Measurements from ENCODE around the gene C9orf72.

DNA sequence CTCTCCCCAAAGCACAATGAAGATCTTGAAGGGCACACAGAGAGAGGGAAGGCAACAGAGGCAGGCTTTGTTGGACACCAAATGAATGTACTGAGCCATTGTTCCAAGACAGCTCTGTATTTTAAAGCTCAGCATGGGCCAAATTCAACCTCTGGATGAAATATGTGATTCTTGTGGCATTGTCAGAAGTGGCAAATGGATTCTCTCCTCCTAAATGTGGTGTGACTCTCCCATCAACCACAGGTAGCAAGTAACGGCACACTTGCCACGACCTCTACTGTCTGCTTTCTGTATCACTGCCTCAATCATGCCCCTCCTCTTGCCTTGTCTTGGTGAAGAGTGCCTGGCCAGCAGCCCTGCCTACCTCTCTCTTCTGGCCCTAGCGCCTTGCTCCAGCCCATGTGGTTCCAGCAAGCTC is 37.6 kb downstream of the C9orf72 start:
- no peak for TF ChIP-seq POLR2A (IDR thresholded peaks at IDR 0.05; ENCODE audit: control extremely low read depth in 1 of 2, low read depth in 2 of 2, low read length in 2 of 2)
- TF ChIP-seq, protein P1, sequence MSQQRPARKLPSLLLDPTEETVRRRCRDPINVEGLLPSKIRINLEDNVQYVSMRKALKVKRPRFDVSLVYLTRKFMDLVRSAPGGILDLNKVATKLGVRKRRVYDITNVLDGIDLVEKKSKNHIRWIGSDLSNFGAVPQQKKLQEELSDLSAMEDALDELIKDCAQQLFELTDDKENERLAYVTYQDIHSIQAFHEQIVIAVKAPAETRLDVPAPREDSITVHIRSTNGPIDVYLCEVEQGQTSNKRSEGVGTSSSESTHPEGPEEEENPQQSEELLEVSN (IDR thresholded peaks at IDR 0.05), result no peak
- no peak for TF ChIP-seq FOSL1 (IDR thresholded peaks at IDR 0.05; ENCODE audit: insufficient read depth, low read depth, low read length)
- TF ChIP-seq, protein P2, sequence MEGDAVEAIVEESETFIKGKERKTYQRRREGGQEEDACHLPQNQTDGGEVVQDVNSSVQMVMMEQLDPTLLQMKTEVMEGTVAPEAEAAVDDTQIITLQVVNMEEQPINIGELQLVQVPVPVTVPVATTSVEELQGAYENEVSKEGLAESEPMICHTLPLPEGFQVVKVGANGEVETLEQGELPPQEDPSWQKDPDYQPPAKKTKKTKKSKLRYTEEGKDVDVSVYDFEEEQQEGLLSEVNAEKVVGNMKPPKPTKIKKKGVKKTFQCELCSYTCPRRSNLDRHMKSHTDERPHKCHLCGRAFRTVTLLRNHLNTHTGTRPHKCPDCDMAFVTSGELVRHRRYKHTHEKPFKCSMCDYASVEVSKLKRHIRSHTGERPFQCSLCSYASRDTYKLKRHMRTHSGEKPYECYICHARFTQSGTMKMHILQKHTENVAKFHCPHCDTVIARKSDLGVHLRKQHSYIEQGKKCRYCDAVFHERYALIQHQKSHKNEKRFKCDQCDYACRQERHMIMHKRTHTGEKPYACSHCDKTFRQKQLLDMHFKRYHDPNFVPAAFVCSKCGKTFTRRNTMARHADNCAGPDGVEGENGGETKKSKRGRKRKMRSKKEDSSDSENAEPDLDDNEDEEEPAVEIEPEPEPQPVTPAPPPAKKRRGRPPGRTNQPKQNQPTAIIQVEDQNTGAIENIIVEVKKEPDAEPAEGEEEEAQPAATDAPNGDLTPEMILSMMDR (IDR thresholded peaks at IDR 0.05; ENCODE audit: control extremely low read depth in 1 of 3, insufficient read depth in 1 of 3, low read depth in 1 of 3, low read length in 3 of 3), result peak; percentile 72 to 87 (median 77)
- TF ChIP-seq GTF2F1 (IDR thresholded peaks at IDR 0.05; ENCODE audit: borderline replicate concordance, low read depth, low read length), result no peak
- no peak for TF ChIP-seq JUND (IDR thresholded peaks at IDR 0.05; ENCODE audit: low read length)
- no peak for TF ChIP-seq POLR2AphosphoS5 (IDR thresholded peaks at IDR 0.05; ENCODE audit: low read depth, low read length)
- no peak for TF ChIP-seq SRF (IDR thresholded peaks at IDR 0.05; ENCODE audit: low read depth, low read length)
- TF ChIP-seq RXRA (IDR thresholded peaks at IDR 0.05; ENCODE audit: insufficient read depth, low read depth, low read length), result no peak
- no peak for TF ChIP-seq EGR1 (IDR thresholded peaks at IDR 0.05; ENCODE audit: borderline replicate concordance, low read depth, low read length)
